Gastroesophageal sphincter (tissue), 3 donors: ENCODE results near the gene SIX5.

Experiments used
- CTCF ChIP-seq, 4 experiments: fragments of 200-600 bp in 2 of 4; fragments of 450-650 bp in 2 of 4; sonication (generic) in 1 of 4; IDR thresholded peaks; one replicate each; pipeline ENCODE4 v1.5.1; 2017 to 2019; ENCODE audit warnings: antibody characterized with exemption in 4 of 4, mild to moderate bottlenecking in 2 of 4, moderate library complexity in 2 of 4
- EP300 ChIP-seq: sonication (generic); formaldehyde crosslinking; IDR thresholded peaks from one replicate; pipeline ENCODE4 v1.6.1; 2017; ENCODE audit warnings: antibody characterized with exemption, mild to moderate bottlenecking
- POLR2A ChIP-seq, 2 donors: fragments of 450-650 bp; IDR thresholded peaks; one replicate each; pipeline ENCODE4 v1.6.1; 2017; ENCODE audit warnings: antibody characterized with exemption in 2 of 2, mild to moderate bottlenecking in 2 of 2, moderate library complexity in 1 of 2
- POLR2AphosphoS5 ChIP-seq: sonication (generic); formaldehyde crosslinking; IDR thresholded peaks from one replicate; pipeline ENCODE4 v1.6.1; 2017; ENCODE audit warnings: antibody characterized with exemption

- TF ChIP-seq CTCF (IDR thresholded peaks at IDR 0.05) (no peak), POLR2A (IDR thresholded peaks at IDR 0.05) (no peak), EP300 (no peak), POLR2AphosphoS5 (no peak)
Measured at GRCh38 chr19:45805719-45806118, 36.7 kb upstream of the SIX5 start.
